Psoas muscle (tissue), 8 donors: ENCODE results near the gene GJD3. TPM values are rescaled to one million over a fixed set of nuclear protein-coding genes. Genes with fewer than 3 reads are reported as not detected.

ENCODE experiments used
- ATAC-seq, 4 donors: fragments of 200-7000 bp; cut with Tn5 transposase; one replicate each; pipeline ENCODE4 v1.9.1; 2020; ENCODE audit warnings: moderate library complexity in 3 of 4, mild to moderate bottlenecking in 2 of 4
- DNase-seq, 2 donors: peaks; one replicate each; pipeline ENCODE4 v3.0.0-alpha.2; 2020
- H3K27ac ChIP-seq: fragments of 200-600 bp; one replicate; pipeline ENCODE4 v1.8.0; 2022
- H3K27me3 ChIP-seq, 3 donors: fragments of 200-600 bp in 1 of 3; one replicate each; pipeline versions ENCODE4 v1.6.1 to v1.8.0; 2013 to 2022; ENCODE audit warnings: low read length in 2 of 3, mild to moderate bottlenecking in 2 of 3, moderate library complexity in 1 of 3; ENCODE audit not compliant: insufficient read depth in 3 of 3
- H3K36me3 ChIP-seq, 2 donors: fragments of 200-600 bp in 1 of 2; one replicate each; pipeline versions ENCODE4 v1.6.1 to v1.8.0; 2013 to 2022; ENCODE audit warnings: low read depth in 1 of 2, mild to moderate bottlenecking in 1 of 2, moderate library complexity in 1 of 2; ENCODE audit not compliant: insufficient read depth in 1 of 2
- H3K4me1 ChIP-seq: fragments of 200-600 bp; one replicate; pipeline ENCODE4 v1.8.0; 2022
- H3K4me3 ChIP-seq: fragments of 200-600 bp; one replicate; pipeline ENCODE4 v1.8.0; 2022; ENCODE audit warnings: mild to moderate bottlenecking
- H3K9me3 ChIP-seq: fragments of 200-600 bp; one replicate; pipeline ENCODE4 v1.8.0; 2022
- WGBS, 3 donors: extraction: QIAGEN DNeasy Blood & Tissue Kit; methylation state at CpG; one replicate each; pipeline versions ENCODE4 v1.1.6 to v1.1.7; 2013; 5-methylcytosine and 5-hydroxymethylcytosine counted together
- intact Hi-C, 2 donors: fragments of 100-400 bp; cut with DNase I; formaldehyde crosslinking; loops; one replicate each; pipeline versions ENCODE4 v1.11.0 to v1.14.2; 2022
- polyA plus RNA-seq, 3 donors: library from polyadenylated mRNA; stranded (reverse); fragments of 200-250 nt; gene quantifications; one replicate each; pipeline ENCODE4 v1.2.3, GENCODE V29; 2013
- total RNA-seq, 4 donors: library from RNA; stranded (reverse); fragmentation: NEBNext Ultra II Directional in 2 of 4; extraction: Animal tissue kit (Norgen Biotek cat#: 25700) in 2 of 4; gene quantifications; one replicate each; pipeline versions ENCODE4 v1.2.1 to v1.2.4, GENCODE V29; 2021 to 2023
- TF ChIP-seq, protein P1 (sequence below): fragments of 200-600 bp; IDR thresholded peaks from one replicate; pipeline ENCODE4 v1.8.0; 2022; ENCODE audit warnings: antibody characterized with exemption
- donor health status: healthy with polysubstance abuse.
- donor health status: DM: no; HTN: no; CAD: no; lungs with moderate emphysema.
- donor health status: Bipolar disorder and iron deficiency.
- donor health status: healthy.
- donor health status: DM: yes; HTN: yes; CAD: no.
- donor health status: DM: no; HTN: no; CAD: no.
- donor health status: DM: no; HTN: no; CAD: no.
- donor health status: DM: yes; HTN: yes; CAD: no.

GJD3 gene
- total and polyA plus RNA-seq, 7 donors, result 0.17 to 1.4 (median 0.34) TPM; not detected in 1

DNA sequence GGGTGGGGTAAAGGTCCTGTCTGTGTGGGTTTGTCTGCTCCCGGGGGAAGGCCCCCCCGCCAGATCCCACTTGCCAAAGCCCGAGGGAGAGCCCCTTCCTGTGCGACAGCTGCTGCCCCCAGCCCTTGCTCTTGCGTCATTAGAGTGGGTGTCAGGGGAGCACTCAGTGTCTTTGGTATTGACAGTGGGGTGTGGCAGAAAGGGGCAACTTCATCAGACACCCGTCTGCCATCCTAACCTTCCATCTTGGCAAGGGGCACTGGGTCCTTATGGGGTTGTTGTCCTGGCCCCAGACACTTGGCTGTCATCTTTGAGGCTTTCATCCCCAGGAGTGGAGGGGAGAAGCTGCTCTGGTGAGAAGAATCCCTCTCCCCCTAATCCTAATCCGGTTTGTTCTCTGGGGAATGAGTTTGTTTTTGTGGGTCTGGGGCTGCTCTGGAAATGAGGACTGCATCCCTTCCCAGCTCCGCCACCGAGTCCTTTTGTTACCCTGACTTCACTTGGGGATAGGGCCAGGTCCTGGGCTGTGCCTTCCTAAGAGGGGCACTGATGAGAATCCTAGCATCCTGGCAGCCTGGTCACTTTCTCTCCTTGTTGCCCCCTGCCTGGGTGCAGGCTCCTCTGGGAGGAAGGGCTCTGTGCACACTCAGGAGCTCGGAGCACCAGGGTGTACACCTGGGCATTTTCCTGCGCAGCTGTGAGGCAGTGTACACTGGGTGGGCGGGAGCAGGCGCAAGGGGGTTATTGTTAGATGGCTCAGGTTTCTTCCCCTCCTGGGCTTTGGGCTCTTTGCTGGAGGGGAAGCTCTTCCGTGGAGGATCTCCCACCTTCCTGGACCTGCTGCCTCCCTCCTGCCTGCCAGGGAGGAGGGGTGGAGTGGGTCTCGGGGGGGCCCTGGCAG lies 21.1 kb downstream of the GJD3 start:
- ATAC-seq (no peak), DNase-seq (no peak)
- H3K4me1 ChIP-seq, result peaks cover 80% of the 10 kb centered on the region
- H3K27ac ChIP-seq, result peak overlapping the region; percentile 93
- peaks cover 0 to 15% of the 10 kb centered on the region in 2 donors for H3K36me3 ChIP-seq
- intact Hi-C loops, result no loop called here
- H3K27me3 ChIP-seq, result no peaks in the 10 kb centered on the region
- TF ChIP-seq, protein P1, sequence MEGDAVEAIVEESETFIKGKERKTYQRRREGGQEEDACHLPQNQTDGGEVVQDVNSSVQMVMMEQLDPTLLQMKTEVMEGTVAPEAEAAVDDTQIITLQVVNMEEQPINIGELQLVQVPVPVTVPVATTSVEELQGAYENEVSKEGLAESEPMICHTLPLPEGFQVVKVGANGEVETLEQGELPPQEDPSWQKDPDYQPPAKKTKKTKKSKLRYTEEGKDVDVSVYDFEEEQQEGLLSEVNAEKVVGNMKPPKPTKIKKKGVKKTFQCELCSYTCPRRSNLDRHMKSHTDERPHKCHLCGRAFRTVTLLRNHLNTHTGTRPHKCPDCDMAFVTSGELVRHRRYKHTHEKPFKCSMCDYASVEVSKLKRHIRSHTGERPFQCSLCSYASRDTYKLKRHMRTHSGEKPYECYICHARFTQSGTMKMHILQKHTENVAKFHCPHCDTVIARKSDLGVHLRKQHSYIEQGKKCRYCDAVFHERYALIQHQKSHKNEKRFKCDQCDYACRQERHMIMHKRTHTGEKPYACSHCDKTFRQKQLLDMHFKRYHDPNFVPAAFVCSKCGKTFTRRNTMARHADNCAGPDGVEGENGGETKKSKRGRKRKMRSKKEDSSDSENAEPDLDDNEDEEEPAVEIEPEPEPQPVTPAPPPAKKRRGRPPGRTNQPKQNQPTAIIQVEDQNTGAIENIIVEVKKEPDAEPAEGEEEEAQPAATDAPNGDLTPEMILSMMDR, result no peak
- H3K4me3 ChIP-seq, result peak overlapping the region; percentile 81
- 41 to 46% (median 46%) methylated on average over 15 of the region's 15 CpGs for WGBS, 3 donors
- no peaks in the 10 kb centered on the region for H3K9me3 ChIP-seq

DNA sequence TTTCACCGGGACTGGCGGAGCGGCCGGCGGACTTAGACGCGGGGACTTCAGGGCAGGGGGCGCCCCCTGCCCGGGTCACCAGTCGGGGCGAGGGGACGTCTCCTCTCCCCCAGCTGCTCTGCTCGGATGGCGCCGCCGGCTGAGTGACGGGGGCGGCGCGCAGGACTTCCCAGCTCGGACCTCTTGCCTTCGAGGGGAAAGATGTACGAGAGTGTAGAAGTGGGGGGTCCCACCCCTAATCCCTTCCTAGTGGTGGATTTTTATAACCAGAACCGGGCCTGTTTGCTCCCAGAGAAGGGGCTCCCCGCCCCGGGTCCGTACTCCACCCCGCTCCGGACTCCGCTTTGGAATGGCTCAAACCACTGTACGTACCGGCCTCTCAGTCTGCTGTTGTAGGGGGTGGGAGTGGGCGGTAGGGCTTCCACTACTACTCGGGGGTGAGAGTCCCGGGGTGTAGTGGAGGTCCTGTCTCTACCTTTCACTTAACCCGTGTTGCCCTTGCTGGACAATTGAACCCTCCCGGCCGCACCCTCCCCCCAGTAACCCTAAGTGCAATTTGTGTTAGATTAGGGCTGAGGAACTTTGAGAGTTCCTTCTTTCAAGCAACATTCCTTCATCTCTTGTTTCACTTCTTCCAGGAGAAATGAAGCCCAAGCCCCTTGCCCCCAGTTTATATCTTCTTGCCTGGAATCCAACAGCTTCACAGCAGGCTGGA lies 21.9 kb downstream of the GJD3 start:
- H3K36me3 ChIP-seq, result peaks cover 0 to 10% of the 10 kb centered on the region in 2 donors
- intact Hi-C loops, result no loop called here
- DNase-seq, result no peak
- TF ChIP-seq, protein P1, result no peak
- no peaks in the 10 kb centered on the region for H3K9me3 ChIP-seq
- ATAC-seq, result no peak
- peaks cover 80% of the 10 kb centered on the region for H3K4me1 ChIP-seq
- H3K4me3 ChIP-seq, result peak overlapping the region; percentile 81
- H3K27me3 ChIP-seq, result no peaks in the 10 kb centered on the region
- 34 to 46% (median 42%) methylated on average over 26 to 38 of the region's 38 CpGs for WGBS, 3 donors
- H3K27ac ChIP-seq, result peak overlapping the region; percentile 93

DNA sequence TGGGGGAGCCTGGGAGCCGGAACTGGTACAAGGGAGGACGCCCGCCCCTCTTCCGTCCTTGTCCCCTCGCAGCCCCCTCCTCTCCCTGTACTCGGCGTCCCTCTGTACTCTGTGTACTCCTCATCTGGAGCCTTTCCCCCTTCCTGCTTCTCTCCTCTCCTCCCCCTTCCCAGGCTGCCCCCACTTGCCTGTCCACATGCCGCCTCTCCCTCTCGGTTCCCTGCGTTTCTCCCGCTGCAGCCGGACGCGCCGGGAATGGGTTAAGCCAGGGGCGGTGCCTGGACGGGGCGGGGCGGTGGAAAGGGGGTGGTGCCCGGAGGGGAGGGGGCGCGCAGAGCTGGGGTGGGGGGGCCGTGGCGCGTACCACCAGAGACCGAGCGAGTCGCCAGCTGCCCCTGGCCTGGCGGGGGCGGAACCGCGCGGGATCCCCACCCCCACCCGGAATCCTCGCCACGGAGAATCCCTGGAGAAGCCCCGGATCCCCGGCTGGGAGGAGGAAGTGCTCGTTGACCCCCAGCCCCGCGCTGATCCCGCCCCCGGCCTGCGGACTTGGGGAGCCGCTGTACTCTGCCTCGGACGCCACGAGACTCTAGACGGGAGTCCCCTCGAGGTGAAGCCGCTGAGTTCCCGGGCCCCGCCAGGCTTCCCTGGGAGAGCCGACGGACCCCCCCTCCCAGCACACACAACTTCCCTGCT lies 22.6 kb downstream of the GJD3 start:
- peak; percentile 44 to 63 (median 60) for ATAC-seq
- Histone ChIP-seq H3K27ac (peak overlapping the region; percentile 93), H3K4me1 (peaks cover 79% of the 10 kb centered on the region), H3K36me3 (peaks cover 0 to 10% of the 10 kb centered on the region in 2 donors), H3K4me3 (peak overlapping the region; percentile 81), H3K9me3 (no peaks in the 10 kb centered on the region), H3K27me3 (no peaks in the 10 kb centered on the region)
- intact Hi-C loops, result no loop called here
- WGBS, 3 donors, result 3 to 19% (median 5%) methylated on average over 20 to 55 of the region's 55 CpGs
- peak; percentile 87 to 90 for DNase-seq
- TF ChIP-seq, protein P1, result no peak

DNA sequence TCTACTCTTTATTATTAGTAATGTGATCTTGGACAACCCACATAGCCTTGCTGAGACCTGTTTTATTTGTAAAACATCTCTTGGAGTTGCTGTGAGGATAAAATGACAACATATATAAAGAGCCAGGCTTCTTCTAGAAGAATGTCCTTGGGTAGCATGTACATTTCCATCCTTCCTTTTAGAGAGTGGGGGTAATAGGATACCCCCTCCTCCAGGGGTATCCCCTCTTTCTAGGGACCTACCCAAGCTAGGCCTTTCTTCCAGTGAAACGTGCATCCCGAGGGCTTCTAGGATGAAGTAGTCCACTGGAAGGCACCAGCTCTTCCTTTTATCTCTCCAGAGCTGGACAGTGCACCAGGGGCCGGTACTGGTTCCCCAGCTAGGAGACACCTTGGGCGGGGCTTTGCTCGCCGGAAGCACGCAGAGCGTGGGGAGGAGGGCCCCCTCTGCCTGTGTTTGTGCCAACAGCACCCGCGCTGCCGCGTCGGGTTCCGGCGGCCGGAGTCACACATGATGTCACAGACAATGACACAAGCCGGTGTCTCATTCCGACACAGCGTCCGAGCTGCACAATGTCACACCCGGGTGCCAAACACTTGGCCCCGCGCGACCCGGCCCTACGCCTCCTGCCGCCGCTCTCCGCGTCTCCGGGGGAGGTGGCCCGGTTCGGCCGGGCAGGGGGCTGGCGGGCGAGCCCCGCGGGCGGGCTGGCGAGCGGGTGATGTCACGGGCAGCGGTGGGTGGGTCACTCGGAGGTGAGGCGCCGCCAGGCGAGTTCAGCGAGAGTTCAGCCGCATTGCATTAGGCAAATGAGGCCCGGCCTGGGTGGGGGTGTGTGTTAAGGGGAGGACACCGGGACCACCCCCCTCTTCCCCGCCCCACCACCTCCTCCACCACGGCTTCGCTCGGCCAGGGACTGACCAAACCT lies 23.4 kb downstream of the GJD3 start:
- intact Hi-C loops, result no loop called here
- H3K9me3 ChIP-seq, result no peaks in the 10 kb centered on the region
- TF ChIP-seq, protein P1, result peak; percentile 3
- peaks cover 79% of the 10 kb centered on the region for H3K4me1 ChIP-seq
- peak; percentile 82 to 86 (median 84) for ATAC-seq
- H3K27ac ChIP-seq, result peak overlapping the region; percentile 93
- peak overlapping the region; percentile 81 for H3K4me3 ChIP-seq
- WGBS, 3 donors, result 0 to 2% (median 1%) methylated on average over 34 to 55 of the region's 55 CpGs
- H3K27me3 ChIP-seq, result no peaks in the 10 kb centered on the region
- peaks cover 0 to 10% of the 10 kb centered on the region in 2 donors for H3K36me3 ChIP-seq
- peak; percentile 95 to 98 for DNase-seq
